GM19452 (cell line): ENCODE measurements around the gene GPRIN3.

ENCODE experiments used
- ATAC-seq: cut with Tn5 transposase; IDR thresholded peaks from one replicate; pipeline ENCODE4 v1.9.1; 2021; ENCODE audit not compliant: unreplicated experiment

Gene GPRIN3

GRCh38 chr4:89307446-89308160 lies at the start of gene GPRIN3:
Gene GPRIN3 (minus strand): TSS chr4:89307800. CDS start chr4:89250110, 57,690 bp downstream.
- ATAC-seq, result peak; percentile 61

- ATAC-seq, result no peak
Observed at GRCh38 chr4:89357340-89357739, 49.7 kb upstream of the GPRIN3 start.

DNA sequence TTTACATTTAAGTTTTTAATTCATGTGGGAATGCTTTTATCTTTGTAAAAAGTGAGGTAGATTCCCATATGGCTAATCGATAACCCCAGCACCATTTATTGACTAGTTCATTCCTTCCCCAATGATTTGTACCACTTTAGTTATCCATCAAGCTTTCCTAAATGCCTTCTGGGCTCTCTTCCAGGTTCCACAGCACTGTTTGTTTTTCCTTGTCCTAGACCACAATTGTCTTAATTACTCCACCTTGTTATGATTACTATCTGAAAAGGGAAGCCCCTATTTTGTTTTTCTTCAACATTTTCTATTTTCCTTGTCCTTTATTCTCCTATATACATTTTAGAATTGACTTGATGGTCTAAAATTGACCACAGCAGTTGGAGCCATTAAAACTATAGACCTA lies 48.5 kb upstream of the GPRIN3 start:
- ATAC-seq, result no peak

DNA sequence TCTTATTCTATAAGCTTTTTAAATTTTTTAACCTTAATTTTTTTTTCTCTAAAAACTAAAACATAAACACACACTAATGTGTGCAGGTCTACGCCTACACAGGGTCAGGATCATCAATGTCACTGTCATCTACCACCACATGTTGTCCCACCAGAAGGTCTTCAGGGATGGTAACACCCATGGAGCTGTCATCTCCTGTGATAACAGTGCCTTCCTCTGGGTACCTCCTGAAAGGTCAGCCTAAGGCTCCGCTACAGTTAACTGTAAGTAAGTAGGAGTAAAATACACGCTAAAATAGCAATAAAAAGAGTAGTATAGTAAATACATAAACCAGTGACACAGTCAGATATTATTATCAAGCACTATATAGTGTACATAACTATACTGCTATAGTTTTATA lies 45.9 kb upstream of the GPRIN3 start:
- ATAC-seq, result no peak

- no peak for ATAC-seq
Observed at GRCh38 chr4:89352541-89352940, 44.9 kb upstream of the GPRIN3 start.

- ATAC-seq, result no peak
Observed at GRCh38 chr4:89351201-89351600, 43.6 kb upstream of the GPRIN3 start.

- ATAC-seq, result no peak
Observed at GRCh38 chr4:89347363-89348025, 39.9 kb upstream of the GPRIN3 start.

DNA sequence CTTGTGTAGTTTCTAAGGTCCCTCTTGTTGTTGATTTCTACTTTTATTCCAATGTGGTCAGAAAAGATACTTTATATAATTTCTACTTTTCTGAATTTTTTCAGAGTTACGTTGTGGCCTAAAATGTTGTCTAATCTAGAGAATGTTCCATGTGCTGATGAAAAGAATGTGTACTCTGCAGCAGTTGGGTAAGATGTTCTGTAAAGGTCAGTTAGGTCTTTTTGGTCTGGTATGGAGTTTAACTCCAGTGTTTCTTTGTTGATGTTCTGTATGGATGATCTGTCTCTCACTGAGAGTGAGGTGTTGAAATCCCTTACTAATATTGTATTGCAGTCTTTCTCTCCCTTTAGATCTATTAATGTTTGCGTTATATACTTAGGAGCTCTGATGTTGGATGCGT lies 37.0 kb upstream of the GPRIN3 start:
- ATAC-seq, result no peak

GRCh38 chr4:89338206-89338605 lies 30.6 kb upstream of the GPRIN3 start:
- ATAC-seq, result no peak

- no peak for ATAC-seq
Observed at GRCh38 chr4:89337681-89338080, 30.1 kb upstream of the GPRIN3 start.

- ATAC-seq, result no peak
Observed at GRCh38 chr4:89336818-89337420, 29.3 kb upstream of the GPRIN3 start.

- ATAC-seq, result no peak
Observed at GRCh38 chr4:89334830-89335229, 27.2 kb upstream of the GPRIN3 start.

- no peak for ATAC-seq
Observed at GRCh38 chr4:89334311-89334710, 26.7 kb upstream of the GPRIN3 start.

GRCh38 chr4:89331686-89332544 lies 24.3 kb upstream of the GPRIN3 start:
- ATAC-seq, result no peak

DNA sequence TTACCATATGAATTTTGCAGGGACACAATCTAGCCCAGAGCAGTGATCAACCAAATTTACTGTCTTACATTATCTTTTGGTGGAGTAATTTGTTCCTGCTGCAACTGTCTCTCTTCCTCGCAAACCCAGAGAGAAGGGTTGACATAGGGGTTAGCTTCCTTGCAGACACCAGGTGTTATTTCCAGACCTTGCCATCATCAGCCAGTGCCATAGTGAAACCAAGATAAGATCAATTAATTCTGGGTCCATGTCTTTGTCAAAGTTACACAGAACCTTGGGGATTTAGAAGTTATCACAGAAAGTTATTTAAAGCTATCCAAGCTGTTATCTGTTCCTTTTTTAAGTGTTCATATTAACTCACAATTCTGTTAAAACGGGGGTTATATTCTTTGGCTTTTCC lies 23.6 kb upstream of the GPRIN3 start:
- ATAC-seq, result no peak

DNA sequence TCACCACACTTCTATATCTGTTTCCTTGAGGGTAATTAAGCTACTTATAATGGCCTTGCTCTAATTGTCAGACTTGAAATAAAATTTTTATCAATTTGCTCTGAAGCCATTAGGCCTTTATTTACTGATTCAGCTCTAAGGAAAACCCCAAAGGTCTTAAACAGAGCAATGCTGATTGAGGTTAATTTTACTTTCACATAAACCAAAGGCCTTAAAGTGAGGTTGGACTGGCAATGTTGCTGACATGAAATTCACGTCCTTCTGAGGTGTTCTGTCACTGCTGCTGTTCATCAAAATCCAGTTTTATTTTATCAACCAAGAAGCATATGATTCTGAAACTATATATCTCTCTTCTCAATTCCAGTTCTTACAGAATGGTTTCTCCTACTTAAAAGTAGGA lies 21.7 kb upstream of the GPRIN3 start:
- no peak for ATAC-seq

- ATAC-seq, result peak; percentile 92
Observed at GRCh38 chr4:89324671-89325070, 17.1 kb upstream of the GPRIN3 start.

GRCh38 chr4:89322671-89323070 lies 15.1 kb upstream of the GPRIN3 start:
- ATAC-seq, result no peak

- no peak for ATAC-seq
Observed at GRCh38 chr4:89319756-89320155, 12.2 kb upstream of the GPRIN3 start.

- peak; percentile 47 for ATAC-seq
Observed at GRCh38 chr4:89316931-89317366, 9.3 kb upstream of the GPRIN3 start.

DNA sequence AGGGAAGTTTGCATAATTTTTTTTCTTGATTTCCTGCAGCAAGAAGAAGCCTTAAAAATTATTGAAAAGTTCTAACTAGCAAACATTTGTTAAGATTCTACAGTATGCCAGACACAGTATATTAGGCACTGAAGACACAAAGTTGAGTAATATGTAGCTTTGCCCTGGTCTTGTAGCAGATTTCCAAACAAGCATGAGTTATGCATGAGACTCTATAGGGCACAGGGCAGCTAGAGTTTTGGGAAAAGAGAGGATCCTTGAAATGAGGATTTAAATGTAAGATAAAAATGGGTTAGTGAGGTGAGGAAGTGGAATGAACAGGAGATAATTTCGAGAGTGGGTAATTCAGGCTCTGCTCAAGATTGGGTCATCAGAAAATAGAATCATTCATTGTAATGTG lies 8.6 kb upstream of the GPRIN3 start:
- no peak for ATAC-seq
